RKO (cell line): ENCODE data around the gene OST4.

Experiments used
- DNase-seq: peaks from one replicate; pipeline ENCODE4 v3.0.0-alpha.2; 2016; ENCODE audit warnings: low spot score

OST4 gene

DNA sequence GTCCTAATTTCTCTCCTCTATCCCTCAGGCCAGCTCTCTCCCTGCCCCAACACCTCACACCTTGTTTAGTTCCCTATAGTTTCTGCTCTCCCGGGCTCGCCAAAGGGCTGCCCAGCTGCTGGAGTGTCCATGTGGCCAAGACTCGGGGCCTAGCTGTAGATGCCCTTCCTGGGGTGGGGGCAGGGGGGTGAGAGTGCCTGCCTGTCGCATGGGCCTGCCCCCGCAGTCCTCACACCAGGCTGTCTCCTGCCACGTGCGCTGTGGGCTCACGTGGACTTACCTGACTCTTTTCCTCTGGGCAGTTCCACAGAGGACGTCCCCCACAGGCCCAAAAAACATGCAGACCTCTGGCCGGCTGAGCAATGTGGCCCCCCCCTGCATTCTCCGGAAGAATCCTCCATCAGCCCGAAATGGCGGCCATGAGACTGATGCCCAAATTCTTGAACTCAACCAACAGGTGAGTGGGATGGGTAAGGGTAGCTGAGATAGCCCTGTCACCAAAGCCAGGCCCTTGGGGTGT, 46.1 kb downstream of the OST4 start:
- no peak for DNase-seq

DNA sequence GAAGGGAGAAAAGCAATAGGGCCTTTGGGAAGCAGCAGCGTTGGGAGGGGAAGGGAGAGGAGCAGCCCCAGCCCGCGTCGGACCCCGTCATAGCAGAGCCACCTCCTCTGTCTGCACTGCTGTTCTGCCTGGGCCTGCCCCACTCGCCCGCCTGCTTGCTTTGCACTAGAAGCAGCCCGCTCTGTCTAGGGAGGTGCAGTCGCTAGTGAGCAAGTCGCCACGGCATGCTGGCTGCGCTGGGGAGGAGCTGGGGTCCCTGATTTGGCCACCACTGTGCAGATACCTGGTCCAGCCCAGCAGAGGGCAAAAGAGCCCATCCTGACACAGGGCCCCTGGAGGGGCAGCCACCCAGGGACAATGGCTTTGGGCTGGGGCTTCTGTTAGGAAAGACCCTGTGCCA, 46.6 kb downstream of the OST4 start:
- DNase-seq, result no peak

DNA sequence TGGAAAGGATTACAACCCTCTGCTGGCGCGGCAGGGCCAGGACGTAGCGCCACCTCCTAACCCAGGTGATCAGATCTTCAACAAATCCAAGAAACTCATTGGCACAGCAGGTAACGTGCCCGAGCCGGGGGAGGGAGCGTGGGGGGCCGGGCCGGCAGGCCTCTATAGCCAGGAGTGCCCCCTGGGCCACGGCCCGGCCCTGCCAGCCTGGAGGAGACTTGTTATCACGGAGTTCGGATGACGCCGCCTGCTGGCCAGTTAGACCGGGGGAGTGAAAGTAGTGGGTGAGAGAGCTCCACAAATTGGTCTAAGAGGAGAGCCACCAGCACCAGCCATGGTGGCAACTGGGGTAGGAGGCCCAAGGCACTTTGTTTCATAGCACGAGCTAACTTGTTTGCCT, 47.3 kb downstream of the OST4 start:
- no peak for DNase-seq

DNA sequence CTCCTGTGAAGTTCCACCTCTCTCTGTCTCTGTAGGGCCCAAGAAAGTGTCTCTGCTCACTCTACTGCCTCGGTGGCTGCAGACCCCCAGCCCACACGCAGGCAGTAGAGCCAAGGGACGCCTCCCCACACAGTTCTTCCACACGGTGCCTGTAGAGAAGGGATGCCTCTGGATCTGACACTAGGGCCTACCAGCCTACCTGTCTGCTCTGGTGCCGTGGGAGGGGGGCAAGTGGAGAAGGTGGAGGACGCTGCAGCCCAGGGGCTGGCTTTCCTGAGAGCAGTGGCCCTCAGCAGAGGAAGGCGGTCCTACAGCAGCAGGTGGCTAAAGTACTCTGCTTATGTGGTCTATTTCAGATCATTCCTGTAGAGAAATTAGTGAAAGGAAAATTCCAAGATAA, 47.7 kb downstream of the OST4 start:
- DNase-seq, result no peak

DNA sequence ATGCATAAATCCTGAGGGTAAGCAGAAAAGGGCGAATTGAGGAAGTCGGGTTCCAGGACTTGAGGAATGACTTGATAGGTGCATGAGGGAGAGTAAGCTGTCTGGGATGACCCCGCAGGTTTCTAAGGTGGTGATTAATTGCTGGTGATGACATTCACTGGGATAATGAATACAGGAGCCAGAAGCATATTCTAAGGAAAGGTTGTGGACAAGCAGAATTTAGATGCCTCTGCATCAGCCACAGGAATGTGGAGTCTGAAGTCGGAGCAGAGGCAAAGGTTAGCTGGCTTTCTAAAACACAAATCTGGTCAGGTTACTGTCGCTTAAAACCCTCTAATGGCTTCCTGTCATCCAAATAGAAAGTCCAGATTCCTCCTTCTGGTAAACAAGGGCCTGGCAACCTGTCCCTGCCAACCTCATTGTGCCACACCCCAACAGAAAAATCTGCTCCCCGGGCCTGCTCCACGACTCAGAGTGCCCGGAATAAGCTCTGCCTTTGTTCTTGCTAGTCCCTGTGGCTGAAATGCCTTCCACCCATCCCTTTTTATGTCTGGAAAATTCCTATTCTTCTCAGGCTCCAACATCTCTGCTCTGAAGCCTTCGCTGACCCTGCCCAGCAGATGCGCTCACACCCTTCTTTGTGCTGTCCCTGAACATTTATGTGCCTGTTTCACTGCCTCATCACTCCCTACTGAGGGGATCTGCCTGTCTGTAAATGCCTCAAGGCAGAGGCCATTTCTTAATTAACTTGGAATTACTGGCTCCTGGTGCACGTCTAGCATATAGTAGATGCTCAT, 50.0 kb downstream of the OST4 start:
- DNase-seq, result no peak
